ENCODE data around the gene ALG1. TPM values are rescaled to one million over a fixed set of nuclear protein-coding genes. Genes with fewer than 3 reads are reported as not detected.

The ALG1 gene
- total and polyA plus RNA-seq, 2 of the 13 experiments (the other 11 are each of a cell fraction or from before 2014, with no cell fraction given), result 43.3 to 75.6 TPM

DNA sequence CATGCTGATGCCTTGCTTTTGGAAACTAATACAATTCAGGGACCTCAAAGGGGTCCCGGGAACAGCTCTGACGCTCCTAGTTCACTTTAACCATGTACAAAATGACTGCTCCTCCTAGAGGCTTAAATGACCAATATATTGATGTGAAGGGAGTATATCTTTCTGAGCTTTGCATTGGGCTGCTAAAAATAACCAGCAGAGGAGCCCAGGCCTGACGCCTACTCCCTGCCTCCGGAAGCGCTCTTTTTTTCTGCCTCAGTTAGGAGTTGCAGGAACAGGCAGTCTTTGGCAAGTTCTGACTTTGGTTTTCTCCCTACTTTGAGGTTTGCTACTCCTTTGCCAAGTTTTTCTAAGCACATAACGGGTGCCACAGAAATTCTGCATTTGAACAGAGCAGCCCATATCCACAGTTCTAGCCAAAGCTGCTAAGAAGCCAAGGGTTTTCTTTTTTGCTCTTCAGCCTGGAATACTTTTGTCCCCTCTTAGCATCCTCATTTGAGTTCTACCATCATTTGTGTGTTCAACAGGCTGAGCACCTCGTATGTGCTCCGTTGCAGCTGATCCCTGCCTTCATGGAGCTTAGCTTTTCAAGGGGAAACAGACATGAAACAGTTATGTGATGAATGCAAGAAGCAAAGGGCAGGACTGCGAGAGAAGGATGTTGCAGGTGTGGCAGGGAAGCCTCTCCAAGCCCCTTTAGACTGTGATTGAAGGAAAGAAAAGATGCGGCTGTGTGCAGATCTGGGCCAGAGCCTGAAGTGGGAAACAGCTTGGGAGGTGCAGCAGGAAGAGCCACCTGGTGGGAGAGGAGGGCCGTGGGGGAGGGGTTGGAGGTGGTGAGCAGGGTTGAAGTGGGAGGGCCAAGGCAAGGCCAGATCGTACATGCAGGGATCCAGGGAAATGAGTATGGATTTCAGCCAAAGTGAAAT lies 35.2 kb upstream of the ALG1 start (continued):
- TF ChIP-seq, protein P1, sequence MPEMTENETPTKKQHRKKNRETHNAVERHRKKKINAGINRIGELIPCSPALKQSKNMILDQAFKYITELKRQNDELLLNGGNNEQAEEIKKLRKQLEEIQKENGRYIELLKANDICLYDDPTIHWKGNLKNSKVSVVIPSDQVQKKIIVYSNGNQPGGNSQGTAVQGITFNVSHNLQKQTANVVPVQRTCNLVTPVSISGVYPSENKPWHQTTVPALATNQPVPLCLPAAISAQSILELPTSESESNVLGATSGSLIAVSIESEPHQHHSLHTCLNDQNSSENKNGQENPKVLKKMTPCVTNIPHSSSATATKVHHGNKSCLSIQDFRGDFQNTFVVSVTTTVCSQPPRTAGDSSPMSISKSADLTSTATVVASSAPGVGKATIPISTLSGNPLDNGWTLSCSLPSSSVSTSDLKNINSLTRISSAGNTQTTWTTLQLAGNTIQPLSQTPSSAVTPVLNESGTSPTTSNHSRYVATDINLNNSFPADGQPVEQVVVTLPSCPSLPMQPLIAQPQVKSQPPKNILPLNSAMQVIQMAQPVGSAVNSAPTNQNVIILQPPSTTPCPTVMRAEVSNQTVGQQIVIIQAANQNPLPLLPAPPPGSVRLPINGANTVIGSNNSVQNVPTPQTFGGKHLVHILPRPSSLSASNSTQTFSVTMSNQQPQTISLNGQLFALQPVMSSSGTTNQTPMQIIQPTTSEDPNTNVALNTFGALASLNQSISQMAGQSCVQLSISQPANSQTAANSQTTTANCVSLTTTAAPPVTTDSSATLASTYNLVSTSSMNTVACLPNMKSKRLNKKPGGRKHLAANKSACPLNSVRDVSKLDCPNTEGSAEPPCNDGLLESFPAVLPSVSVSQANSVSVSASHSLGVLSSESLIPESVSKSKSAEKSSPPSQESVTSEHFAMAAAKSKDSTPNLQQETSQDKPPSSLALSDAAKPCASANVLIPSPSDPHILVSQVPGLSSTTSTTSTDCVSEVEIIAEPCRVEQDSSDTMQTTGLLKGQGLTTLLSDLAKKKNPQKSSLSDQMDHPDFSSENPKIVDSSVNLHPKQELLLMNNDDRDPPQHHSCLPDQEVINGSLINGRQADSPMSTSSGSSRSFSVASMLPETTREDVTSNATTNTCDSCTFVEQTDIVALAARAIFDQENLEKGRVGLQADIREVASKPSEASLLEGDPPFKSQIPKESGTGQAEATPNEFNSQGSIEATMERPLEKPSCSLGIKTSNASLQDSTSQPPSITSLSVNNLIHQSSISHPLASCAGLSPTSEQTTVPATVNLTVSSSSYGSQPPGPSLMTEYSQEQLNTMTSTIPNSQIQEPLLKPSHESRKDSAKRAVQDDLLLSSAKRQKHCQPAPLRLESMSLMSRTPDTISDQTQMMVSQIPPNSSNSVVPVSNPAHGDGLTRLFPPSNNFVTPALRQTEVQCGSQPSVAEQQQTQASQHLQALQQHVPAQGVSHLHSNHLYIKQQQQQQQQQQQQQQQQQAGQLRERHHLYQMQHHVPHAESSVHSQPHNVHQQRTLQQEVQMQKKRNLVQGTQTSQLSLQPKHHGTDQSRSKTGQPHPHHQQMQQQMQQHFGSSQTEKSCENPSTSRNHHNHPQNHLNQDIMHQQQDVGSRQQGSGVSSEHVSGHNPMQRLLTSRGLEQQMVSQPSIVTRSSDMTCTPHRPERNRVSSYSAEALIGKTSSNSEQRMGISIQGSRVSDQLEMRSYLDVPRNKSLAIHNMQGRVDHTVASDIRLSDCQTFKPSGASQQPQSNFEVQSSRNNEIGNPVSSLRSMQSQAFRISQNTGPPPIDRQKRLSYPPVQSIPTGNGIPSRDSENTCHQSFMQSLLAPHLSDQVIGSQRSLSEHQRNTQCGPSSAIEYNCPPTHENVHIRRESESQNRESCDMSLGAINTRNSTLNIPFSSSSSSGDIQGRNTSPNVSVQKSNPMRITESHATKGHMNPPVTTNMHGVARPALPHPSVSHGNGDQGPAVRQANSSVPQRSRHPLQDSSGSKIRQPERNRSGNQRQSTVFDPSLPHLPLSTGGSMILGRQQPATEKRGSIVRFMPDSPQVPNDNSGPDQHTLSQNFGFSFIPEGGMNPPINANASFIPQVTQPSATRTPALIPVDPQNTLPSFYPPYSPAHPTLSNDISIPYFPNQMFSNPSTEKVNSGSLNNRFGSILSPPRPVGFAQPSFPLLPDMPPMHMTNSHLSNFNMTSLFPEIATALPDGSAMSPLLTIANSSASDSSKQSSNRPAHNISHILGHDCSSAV (CRISPR knock-in tag; IDR thresholded peaks at IDR 0.05; ENCODE audit: borderline replicate concordance), result no peak
- TF ChIP-seq, protein P2, sequence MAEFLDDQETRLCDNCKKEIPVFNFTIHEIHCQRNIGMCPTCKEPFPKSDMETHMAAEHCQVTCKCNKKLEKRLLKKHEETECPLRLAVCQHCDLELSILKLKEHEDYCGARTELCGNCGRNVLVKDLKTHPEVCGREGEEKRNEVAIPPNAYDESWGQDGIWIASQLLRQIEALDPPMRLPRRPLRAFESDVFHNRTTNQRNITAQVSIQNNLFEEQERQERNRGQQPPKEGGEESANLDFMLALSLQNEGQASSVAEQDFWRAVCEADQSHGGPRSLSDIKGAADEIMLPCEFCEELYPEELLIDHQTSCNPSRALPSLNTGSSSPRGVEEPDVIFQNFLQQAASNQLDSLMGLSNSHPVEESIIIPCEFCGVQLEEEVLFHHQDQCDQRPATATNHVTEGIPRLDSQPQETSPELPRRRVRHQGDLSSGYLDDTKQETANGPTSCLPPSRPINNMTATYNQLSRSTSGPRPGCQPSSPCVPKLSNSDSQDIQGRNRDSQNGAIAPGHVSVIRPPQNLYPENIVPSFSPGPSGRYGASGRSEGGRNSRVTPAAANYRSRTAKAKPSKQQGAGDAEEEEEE (CRISPR knock-in tag; IDR thresholded peaks at IDR 0.05; ENCODE audit: borderline replicate concordance), result no peak
- TF ChIP-seq, protein P3, sequence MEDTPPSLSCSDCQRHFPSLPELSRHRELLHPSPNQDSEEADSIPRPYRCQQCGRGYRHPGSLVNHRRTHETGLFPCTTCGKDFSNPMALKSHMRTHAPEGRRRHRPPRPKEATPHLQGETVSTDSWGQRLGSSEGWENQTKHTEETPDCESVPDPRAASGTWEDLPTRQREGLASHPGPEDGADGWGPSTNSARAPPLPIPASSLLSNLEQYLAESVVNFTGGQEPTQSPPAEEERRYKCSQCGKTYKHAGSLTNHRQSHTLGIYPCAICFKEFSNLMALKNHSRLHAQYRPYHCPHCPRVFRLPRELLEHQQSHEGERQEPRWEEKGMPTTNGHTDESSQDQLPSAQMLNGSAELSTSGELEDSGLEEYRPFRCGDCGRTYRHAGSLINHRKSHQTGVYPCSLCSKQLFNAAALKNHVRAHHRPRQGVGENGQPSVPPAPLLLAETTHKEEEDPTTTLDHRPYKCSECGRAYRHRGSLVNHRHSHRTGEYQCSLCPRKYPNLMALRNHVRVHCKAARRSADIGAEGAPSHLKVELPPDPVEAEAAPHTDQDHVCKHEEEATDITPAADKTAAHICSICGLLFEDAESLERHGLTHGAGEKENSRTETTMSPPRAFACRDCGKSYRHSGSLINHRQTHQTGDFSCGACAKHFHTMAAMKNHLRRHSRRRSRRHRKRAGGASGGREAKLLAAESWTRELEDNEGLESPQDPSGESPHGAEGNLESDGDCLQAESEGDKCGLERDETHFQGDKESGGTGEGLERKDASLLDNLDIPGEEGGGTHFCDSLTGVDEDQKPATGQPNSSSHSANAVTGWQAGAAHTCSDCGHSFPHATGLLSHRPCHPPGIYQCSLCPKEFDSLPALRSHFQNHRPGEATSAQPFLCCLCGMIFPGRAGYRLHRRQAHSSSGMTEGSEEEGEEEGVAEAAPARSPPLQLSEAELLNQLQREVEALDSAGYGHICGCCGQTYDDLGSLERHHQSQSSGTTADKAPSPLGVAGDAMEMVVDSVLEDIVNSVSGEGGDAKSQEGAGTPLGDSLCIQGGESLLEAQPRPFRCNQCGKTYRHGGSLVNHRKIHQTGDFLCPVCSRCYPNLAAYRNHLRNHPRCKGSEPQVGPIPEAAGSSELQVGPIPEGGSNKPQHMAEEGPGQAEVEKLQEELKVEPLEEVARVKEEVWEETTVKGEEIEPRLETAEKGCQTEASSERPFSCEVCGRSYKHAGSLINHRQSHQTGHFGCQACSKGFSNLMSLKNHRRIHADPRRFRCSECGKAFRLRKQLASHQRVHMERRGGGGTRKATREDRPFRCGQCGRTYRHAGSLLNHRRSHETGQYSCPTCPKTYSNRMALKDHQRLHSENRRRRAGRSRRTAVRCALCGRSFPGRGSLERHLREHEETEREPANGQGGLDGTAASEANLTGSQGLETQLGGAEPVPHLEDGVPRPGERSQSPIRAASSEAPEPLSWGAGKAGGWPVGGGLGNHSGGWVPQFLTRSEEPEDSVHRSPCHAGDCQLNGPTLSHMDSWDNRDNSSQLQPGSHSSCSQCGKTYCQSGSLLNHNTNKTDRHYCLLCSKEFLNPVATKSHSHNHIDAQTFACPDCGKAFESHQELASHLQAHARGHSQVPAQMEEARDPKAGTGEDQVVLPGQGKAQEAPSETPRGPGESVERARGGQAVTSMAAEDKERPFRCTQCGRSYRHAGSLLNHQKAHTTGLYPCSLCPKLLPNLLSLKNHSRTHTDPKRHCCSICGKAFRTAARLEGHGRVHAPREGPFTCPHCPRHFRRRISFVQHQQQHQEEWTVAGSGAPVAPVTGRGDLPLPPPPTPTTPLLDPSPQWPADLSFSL (CRISPR knock-in tag; IDR thresholded peaks at IDR 0.05), result no peak
- TF ChIP-seq, protein P4, sequence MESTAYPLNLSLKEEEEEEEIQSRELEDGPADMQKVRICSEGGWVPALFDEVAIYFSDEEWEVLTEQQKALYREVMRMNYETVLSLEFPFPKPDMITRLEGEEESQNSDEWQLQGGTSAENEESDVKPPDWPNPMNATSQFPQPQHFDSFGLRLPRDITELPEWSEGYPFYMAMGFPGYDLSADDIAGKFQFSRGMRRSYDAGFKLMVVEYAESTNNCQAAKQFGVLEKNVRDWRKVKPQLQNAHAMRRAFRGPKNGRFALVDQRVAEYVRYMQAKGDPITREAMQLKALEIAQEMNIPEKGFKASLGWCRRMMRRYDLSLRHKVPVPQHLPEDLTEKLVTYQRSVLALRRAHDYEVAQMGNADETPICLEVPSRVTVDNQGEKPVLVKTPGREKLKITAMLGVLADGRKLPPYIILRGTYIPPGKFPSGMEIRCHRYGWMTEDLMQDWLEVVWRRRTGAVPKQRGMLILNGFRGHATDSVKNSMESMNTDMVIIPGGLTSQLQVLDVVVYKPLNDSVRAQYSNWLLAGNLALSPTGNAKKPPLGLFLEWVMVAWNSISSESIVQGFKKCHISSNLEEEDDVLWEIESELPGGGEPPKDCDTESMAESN (CRISPR knock-in tag; conservative IDR thresholded peaks at IDR 0.05), result 0 out of 2 replicates have a peak, but pooled peaks have one; percentile 20
- TF ChIP-seq JUNB (CRISPR knock-in tag; IDR thresholded peaks at IDR 0.05; ENCODE audit: borderline replicate concordance) (no peak), ZSCAN31 (CRISPR knock-in tag; IDR thresholded peaks at IDR 0.05; ENCODE audit: low read depth) (peak; percentile 69)
